Endothelial cell (in vitro differentiated cells): Measurements from ENCODE around the gene NOSTRIN. TPM values are rescaled to one million over a fixed set of nuclear protein-coding genes. Genes with fewer than 3 reads are reported as not detected.

Experiments
- DNase-seq: peaks from one replicate; pipeline ENCODE4 v3.0.0; 2021; ENCODE audit warnings: low spot score
- H3K27ac Mint-ChIP-seq: one replicate; pipeline ENCODE4 v1.8.0; 2021; ENCODE audit warnings: mixed read lengths, inconsistent platforms; ENCODE audit not compliant: unreplicated experiment
- H3K27me3 Mint-ChIP-seq: one replicate; pipeline ENCODE4 v1.8.0; 2021; ENCODE audit warnings: mild to moderate bottlenecking, moderate library complexity, mixed read lengths, inconsistent platforms; ENCODE audit not compliant: unreplicated experiment
- H3K36me3 Mint-ChIP-seq: one replicate; pipeline ENCODE4 v1.8.0; 2021; ENCODE audit warnings: mild to moderate bottlenecking, low read depth, mixed read lengths, inconsistent platforms; ENCODE audit not compliant: unreplicated experiment
- H3K4me1 Mint-ChIP-seq: one replicate; pipeline ENCODE4 v1.8.0; 2021; ENCODE audit warnings: mild to moderate bottlenecking, mixed read lengths, inconsistent platforms; ENCODE audit not compliant: unreplicated experiment
- H3K4me3 Mint-ChIP-seq: one replicate; pipeline ENCODE4 v1.8.0; 2021; ENCODE audit warnings: mild to moderate bottlenecking, mixed read lengths, inconsistent platforms; ENCODE audit not compliant: unreplicated experiment
- H3K9me3 Mint-ChIP-seq: one replicate; pipeline ENCODE4 v1.8.0; 2021; ENCODE audit warnings: mixed read lengths, inconsistent platforms; ENCODE audit not compliant: unreplicated experiment
- total RNA-seq: library from RNA; stranded (reverse); fragmentation: NEBNext Ultra II Directional; extraction: Animal tissue kit (Norgen Biotek cat#: 25700); gene quantifications from one replicate; pipeline ENCODE4 v1.2.1, GENCODE V29; 2021; ENCODE audit not compliant: unreplicated experiment
- TF ChIP-seq, protein P1 (sequence below): fragments of 200-600 bp; sonication (generic); IDR thresholded peaks from one replicate; pipeline ENCODE4 v1.5.0; 2021; ENCODE audit warnings: antibody characterized with exemption; ENCODE audit not compliant: unreplicated experiment

Gene NOSTRIN
- total RNA-seq, 1 donor from 2014 or later: not detected

DNA sequence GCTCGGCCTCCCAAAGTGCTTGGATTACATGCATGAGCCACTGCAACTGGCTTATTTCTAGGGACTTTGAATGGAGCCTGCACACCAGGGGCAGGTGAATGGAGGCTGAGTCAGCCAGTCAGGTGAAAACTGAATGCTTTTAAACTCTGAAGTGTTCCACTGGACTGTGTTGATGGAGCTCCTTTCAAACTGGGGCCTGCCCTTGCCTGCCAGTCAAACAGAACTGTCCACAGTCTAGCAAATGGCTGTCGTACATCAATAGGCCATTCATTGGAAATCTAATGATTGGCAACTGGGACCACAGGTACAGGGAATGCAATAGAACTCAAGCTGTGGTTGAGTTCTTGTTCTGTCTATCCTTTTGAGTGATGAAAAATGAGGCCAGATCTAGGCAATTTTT is 966 bp upstream of the NOSTRIN start:
- no peak overlapping the region for H3K27ac Mint-ChIP-seq
- no peak for DNase-seq
- no peak overlapping the region for H3K4me3 Mint-ChIP-seq
- TF ChIP-seq, protein P1, sequence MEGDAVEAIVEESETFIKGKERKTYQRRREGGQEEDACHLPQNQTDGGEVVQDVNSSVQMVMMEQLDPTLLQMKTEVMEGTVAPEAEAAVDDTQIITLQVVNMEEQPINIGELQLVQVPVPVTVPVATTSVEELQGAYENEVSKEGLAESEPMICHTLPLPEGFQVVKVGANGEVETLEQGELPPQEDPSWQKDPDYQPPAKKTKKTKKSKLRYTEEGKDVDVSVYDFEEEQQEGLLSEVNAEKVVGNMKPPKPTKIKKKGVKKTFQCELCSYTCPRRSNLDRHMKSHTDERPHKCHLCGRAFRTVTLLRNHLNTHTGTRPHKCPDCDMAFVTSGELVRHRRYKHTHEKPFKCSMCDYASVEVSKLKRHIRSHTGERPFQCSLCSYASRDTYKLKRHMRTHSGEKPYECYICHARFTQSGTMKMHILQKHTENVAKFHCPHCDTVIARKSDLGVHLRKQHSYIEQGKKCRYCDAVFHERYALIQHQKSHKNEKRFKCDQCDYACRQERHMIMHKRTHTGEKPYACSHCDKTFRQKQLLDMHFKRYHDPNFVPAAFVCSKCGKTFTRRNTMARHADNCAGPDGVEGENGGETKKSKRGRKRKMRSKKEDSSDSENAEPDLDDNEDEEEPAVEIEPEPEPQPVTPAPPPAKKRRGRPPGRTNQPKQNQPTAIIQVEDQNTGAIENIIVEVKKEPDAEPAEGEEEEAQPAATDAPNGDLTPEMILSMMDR: no peak
- H3K27me3 Mint-ChIP-seq: peaks cover 1% of the 10 kb centered on the region
- no peaks in the 10 kb centered on the region for H3K36me3 Mint-ChIP-seq
- H3K9me3 Mint-ChIP-seq: no peaks in the 10 kb centered on the region
- H3K4me1 Mint-ChIP-seq: peaks cover 46% of the 10 kb centered on the region

- Mint-ChIP-seq H3K36me3 (no peaks in the 10 kb centered on the region), H3K9me3 (no peaks in the 10 kb centered on the region), H3K4me1 (peaks cover 36% of the 10 kb centered on the region), H3K27ac (no peak overlapping the region), H3K27me3 (peaks cover 1% of the 10 kb centered on the region), H3K4me3 (no peak overlapping the region)
- TF ChIP-seq, protein P1: no peak
- DNase-seq: no peak
Measured at GRCh38 chr2:168802859-168803725, 655 bp downstream of the NOSTRIN start.

GRCh38 chr2:168804214-168804613 is 1.8 kb downstream of the NOSTRIN start:
- Mint-ChIP-seq H3K9me3 (no peaks in the 10 kb centered on the region), H3K27me3 (no peaks in the 10 kb centered on the region), H3K4me3 (no peak overlapping the region), H3K36me3 (no peaks in the 10 kb centered on the region), H3K4me1 (peaks cover 25% of the 10 kb centered on the region), H3K27ac (no peak overlapping the region)
- DNase-seq: no peak
- TF ChIP-seq, protein P1: no peak

DNA sequence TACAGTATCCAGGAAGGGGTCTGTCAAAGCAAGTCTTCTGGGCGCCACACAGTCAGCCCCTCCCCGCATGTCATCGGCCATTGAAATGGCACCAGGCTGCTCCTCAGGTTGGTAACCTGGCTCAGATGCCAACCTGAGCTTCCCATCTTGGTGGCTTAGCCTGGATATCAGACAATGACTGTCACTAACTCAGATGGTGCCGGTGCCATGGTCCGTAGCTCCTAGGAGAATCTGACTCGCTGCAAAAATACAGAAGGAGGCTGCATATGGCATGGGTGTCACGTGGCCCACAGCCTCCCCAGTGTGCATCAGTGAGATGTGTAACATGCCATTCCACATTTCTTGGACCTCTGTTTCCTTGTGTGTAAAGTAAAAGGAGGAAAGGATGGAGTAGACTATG is 3.2 kb downstream of the NOSTRIN start:
- TF ChIP-seq, protein P1: no peak
- Mint-ChIP-seq H3K9me3 (no peaks in the 10 kb centered on the region), H3K36me3 (no peaks in the 10 kb centered on the region), H3K27ac (no peak overlapping the region), H3K4me3 (no peak overlapping the region), H3K27me3 (no peaks in the 10 kb centered on the region), H3K4me1 (peaks cover 18% of the 10 kb centered on the region)
- DNase-seq: no peak

- Mint-ChIP-seq H3K4me3 (no peak overlapping the region), H3K4me1 (peaks cover 13% of the 10 kb centered on the region), H3K27ac (no peak overlapping the region), H3K27me3 (no peaks in the 10 kb centered on the region), H3K9me3 (no peaks in the 10 kb centered on the region), H3K36me3 (no peaks in the 10 kb centered on the region)
- DNase-seq: no peak
- TF ChIP-seq, protein P1: no peak
Measured at GRCh38 chr2:168809537-168809936, 7.1 kb downstream of the NOSTRIN start.
